HG03135 (cell line): ENCODE measurements around the gene GAS2L2.

Experiments used
- ATAC-seq: cut with Tn5 transposase; IDR thresholded peaks from one replicate; pipeline ENCODE4 v1.9.1; 2021; ENCODE audit warnings: mild to moderate bottlenecking, moderate library complexity; ENCODE audit not compliant: unreplicated experiment

Gene GAS2L2

DNA sequence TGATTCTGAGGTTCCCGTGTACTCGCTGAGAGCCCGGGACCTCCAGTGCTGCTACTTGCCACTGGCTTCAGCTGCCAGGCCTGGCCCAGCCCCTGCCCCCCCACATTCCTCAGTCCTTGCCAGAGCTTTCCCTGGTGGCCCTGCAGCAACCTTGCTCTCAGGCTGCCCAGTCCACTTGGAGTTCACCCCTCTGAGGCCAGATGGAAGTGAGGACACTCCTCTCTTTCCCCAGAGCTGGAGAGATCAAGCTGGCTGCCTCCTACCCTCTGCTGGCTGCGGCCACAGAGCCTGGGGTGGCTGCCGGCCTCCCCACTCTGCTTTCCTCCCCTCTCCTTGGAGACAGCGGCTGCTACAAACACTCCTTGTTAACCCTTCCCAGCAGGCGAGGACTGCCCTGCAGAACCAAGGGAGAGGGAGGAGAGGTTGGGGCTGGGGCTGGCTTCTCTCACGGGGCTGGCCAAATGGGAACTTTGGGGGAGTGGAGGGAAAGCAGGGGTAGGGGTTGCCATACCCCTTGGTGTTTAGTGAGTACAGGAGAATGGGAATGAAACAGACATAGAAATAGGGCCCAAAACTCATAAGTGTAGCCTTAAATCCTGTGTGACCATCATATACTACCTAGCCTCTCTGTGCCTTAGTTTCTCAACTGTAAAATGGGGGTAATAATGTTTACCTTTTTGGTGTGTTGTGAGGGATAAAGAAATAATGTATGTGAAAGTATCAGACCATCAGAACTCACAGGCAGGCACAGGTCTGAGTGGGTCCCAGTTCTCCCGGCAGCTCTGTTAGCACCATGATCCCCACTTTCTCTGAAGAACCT, at the start of gene GAS2L2:
Gene GAS2L2 (minus strand): TSS at position 295 of the 820 bp plus-strand sequence. CDS start 389 bp downstream, outside the sequence.
- no peak for ATAC-seq

DNA sequence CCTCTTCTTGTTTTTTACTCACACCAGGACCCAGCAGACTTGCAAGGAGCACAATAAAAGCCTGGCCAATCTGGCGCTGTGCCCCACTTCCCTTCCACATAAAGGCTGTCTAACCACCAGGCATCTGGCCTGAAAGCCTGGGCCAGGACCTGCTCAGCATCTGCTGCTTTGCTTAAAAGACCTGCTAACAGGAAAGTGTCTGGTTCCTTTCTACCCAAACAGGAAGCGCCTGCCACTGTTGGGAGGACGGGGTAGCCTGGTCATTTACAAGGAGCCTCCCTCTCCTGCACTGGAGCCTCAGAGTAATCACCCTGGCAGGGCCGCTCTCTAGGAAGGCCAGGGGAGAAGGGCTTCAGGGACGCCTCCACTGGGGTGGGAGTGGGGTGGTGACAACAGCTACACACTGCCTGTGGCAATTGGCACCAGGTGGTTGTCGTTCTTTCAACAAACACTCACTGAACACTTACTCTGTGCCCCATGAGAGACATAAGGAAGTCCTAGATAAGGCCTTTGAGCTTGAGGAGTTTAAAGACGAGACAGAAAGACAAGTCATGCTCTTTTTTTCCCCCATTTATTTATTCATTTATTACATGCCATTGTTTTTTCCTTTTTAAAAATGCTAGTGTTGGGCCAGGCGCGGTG, 48.7 kb upstream of the GAS2L2 start:
- no peak for ATAC-seq

DNA sequence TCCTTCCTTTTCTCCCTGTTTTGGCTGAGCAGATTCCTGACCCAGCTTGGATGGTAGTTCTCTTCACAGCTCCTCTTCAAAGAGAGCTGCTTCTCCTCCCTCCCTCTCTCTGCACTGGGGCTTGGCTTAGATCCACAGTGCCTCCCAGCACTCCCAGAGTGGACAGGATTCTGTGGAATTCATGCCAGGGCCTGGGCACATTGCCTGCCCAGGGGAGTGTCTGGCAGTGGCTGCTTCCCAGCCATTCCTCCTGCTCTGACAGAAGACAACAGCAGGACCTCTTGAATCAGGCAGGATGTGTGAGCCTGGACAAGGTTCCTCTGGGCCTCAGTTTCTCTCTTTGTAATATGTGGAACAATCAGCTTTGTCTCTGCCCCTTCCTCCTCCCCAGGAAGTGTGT, 46.9 kb upstream of the GAS2L2 start:
- no peak for ATAC-seq

GRCh38 chr17:35797918-35798317, 44.9 kb upstream of the GAS2L2 start:
- no peak for ATAC-seq

DNA sequence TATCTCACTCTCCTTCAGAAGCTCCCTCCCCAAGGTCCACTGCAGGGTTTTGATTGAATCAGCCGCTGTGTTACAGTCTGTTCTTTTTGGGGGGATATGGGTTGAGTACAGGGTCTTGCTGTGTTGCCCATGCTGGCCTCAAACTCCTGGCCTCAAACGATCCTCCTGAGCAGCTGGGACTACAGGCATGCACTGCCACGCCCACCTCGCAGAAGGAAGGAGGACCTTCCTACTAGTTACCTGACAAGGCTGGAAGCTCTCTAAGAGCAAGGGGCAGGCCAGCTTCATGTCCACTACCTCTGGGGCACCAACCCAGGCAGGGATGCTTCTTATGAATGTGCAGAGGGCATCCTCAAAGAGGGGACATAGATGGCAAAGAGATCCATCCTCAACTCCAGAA, 44.3 kb upstream of the GAS2L2 start:
- no peak for ATAC-seq

- no peak for ATAC-seq
Measured at GRCh38 chr17:35796942-35797341, 43.9 kb upstream of the GAS2L2 start.

- ATAC-seq = no peak
Measured at GRCh38 chr17:35795871-35796265, 42.8 kb upstream of the GAS2L2 start.

GRCh38 chr17:35795007-35795870, 42.2 kb upstream of the GAS2L2 start, which contains the start of gene MMP28:
TSS of gene MMP28 (minus strand) at chr17:35795641. CDS start at chr17:35795377, 264 bp downstream.
- ATAC-seq = no peak

- ATAC-seq = no peak
Measured at GRCh38 chr17:35793257-35793656, 40.2 kb upstream of the GAS2L2 start.

GRCh38 chr17:35791681-35792350, 38.8 kb upstream of the GAS2L2 start:
- ATAC-seq = no peak

- no peak for ATAC-seq
Measured at GRCh38 chr17:35790841-35791240, 37.8 kb upstream of the GAS2L2 start.

GRCh38 chr17:35788477-35789368, 35.7 kb upstream of the GAS2L2 start:
- no peak for ATAC-seq

DNA sequence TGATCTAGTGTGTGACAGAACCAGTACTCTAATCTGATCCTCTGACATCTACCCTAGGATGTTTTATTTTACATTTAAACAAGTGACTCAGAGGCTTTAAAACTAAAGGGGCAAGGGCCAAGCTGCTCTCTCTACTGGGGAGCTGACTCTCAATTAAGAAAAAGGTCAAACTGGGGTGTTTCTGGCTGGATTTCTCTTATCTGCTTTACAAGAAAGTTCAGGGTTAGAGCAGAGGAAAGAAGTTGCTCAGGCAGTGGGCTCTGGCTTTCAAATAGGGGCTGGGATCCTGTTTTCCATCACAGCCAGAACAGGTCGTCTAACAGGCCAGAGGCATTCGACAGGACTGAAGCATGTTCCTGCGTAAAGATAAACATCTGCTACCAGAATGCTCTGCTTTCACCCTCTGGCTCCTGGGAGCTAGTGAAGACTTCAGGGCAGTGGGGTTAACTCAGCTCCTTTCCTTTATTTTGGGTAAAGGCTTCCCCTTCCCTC, 33.9 kb upstream of the GAS2L2 start:
- no peak for ATAC-seq

GRCh38 chr17:35784895-35785294, 31.9 kb upstream of the GAS2L2 start:
- no peak for ATAC-seq

- ATAC-seq = no peak
Measured at GRCh38 chr17:35780950-35781349, 27.9 kb upstream of the GAS2L2 start.

DNA sequence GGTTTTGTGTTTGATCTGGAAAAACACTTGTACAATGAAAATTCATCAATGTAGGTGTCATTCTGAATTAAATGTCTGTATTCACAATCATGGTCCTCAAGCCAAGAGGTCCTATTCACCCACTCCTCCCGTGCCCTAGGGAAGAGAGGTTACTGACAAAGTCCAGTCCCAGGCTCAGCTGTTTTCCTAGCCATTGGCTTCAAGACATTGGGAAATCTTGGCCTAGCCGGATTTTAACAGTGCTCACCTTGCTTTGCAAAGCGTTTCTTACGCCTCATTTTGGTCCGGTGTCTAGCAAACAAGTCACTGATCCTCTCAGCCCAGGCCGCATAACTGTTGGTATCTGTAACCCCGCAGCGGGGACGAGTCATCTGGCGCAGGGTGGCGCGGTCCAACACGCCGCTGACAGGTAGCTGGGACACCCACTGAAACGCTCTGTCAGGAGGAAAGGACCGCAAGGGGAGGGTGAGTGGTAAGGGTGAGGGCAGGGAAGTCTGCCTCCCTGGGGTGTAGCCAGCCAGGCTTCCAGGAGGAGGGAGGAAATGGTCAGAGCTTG, 25.7 kb upstream of the GAS2L2 start:
- no peak for ATAC-seq

GRCh38 chr17:35775583-35775982, 22.5 kb upstream of the GAS2L2 start:
- no peak for ATAC-seq

DNA sequence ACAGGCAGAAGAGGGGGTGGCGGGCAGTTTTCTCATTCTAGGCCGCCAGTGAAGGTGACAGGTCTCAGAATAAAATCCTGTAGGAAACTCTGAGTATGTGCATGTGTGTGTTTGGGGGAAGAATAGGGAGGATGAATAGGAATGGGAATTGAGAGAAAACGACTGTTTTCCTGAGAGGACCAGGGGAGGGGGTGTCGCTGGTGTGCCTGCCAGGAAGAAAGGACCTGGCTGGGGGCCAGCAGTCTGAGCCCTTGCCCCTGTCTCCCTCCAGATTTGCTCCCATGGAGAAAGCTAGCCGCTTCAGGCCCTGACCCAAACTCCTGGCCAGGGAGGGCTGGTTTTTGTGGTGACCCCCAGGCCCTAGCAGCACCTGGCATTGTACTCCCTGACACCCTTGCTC, 22.0 kb upstream of the GAS2L2 start:
- no peak for ATAC-seq

DNA sequence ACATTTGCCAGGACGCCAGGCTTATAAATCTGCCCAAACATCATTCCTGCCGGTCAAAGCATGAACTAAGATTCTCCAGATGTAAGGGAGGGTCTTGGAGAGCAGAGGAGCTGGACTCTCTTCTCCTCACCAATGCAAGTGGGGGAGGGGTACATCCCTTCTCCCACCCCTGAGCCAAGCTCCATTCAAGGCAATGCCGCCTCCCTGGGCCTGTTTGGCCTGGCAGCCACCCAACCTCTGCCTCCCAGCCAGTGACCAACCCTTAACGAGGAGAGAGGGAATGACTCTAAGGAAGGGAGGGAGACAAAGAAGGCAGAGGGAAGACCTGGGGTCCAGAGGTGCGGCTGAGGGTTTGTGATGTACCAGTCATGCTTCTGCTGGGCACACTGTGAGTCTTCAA, 21.5 kb upstream of the GAS2L2 start:
- no peak for ATAC-seq
